ENCODE measurements around the gene NOS1.

The NOS1 gene

DNA sequence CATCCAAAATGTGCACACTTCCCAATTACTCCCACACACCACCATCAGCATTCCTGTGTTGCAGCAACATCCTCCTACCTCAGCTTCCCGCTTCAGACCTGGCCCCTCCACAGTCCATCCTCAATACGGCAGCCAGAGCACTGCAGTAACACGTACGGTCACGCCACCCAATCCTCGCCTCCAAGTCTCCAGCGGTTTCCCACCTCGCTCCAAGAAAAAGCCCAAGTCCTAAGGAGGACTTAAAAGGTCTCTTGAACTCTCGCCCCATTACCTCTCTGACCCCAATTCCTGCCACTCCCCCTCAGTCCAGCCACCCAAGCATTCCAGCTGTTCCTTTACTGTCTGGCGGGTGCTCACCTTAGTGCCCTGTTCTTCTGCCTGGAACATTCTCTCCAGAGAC, 183.1 kb downstream of the NOS1 start:
- no peak for DNase-seq (ENCODE audit: low read depth in 2 of 2)

DNA sequence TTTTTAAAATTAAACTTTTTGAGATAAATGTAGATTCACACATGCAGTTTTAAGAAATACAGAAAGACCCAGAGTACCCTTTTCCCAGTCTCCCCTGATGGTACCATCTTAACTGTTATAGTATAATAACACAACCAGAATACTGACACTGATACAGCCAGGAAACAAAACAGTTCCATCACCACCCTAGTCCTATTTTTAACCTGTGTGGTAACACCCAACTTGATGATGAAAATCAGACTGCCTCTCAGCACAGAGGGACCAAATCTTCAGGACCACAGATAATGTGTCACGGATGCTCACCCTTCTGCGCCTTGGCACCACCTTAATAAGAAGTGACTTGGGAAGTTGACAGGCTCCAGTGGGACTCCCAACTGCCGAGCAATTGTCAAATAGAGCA, 189.3 kb downstream of the NOS1 start:
- no peak for DNase-seq (ENCODE audit: low read depth in 2 of 2)

DNA sequence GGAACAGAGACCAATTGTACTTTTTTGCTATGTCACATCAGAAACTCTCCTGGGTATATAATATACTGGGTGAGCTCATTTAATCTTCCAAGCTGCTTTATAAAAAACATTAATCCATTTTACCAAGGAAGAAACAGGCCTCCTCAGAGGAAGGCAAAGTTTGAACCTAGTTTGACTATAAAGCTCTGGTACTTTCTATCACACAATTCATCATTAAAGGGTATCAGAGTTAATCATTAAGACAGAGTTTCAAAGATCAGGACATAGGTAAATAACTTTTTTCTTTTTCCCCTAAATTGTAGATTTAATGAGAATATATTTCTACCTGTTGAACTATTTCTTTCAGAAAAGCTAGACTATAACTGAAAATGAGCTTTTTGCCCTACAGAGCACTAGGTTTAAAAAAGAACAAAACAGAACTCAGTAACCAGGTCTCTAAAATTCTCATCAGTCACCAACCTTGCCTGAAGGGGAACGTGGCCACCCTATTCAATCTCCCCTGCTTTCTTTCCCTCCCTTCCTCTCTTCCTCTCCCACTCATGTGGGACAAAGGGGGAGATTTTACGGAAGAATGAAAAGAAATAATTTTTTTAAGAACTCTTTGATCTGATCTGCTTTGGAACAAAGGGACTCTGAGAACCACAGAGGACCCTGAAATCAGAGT, 189.8 kb downstream of the NOS1 start:
- no peak for DNase-seq (ENCODE audit: low read depth in 2 of 2)

- no peak for DNase-seq (ENCODE audit: low read depth in 2 of 2)
Observed at GRCh38 chr12:117169548-117169947, 191.9 kb downstream of the NOS1 start.

- no peak for DNase-seq (ENCODE audit: low read depth in 2 of 2)
Observed at GRCh38 chr12:117168976-117169375, 192.4 kb downstream of the NOS1 start.

DNA sequence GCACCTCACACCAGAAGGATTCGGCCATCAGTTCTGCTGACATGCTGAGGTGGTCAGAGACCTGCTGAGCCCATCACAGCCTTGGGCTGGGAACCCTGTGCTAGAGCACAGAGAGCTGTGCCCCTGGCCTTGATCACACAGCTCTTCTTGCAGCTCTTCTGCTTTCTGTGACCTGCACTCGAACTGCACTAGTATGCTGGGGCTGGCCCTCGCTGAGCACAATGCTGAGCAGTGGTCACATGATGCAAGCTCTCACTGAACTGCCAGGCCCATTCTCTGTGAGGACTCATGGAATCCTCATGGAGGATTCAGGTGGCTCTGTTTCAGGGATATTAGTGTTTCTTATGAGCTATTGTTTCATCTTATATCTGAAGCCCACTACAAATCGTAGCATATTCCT, 193.7 kb downstream of the NOS1 start:
- DNase-seq (ENCODE audit: low read depth in 2 of 2), result no peak

DNA sequence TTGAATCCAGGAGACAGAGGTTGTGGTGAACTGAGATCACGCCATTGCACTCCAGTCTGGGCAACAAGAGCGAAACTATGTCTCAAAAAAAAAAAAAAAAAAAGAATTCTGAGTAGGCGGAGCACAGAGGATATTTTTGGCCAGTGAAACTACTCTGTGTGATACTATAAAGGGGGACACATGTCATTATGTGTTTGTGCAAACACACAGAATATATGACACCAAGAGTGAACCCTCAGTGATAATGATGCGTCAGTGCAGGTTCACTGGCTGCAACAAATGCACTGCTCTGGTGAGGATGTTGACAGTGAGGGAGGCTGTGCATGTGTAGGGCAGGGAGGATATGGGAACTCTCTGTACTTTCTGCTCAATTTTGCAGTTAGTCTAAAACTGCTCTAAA, 195.3 kb downstream of the NOS1 start:
- no peak for DNase-seq (ENCODE audit: low read depth in 2 of 2)

- no peak for DNase-seq (ENCODE audit: low read depth in 2 of 2)
Observed at GRCh38 chr12:117165342-117165741, 196.1 kb downstream of the NOS1 start.

DNA sequence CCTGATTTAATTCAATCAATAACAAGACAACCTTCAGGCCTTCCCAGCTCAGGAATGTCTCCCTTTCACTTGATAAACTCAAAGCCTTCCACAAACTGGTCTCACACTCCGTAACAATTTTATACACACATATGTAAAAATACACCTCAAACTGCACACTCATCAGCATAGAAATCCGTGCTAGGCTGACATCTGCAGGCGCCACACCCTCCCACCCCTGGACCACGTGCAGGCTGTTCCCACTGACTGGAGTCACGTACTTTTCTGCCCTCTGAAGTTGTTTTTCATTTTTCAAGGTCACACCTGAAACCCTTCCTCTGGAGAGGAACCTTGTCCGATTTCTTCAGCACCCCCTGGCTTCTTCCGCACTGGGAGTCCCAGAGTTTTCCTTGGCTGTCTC, 198.8 kb downstream of the NOS1 start:
- DNase-seq (ENCODE audit: low read depth in 2 of 2), result no peak

- no peak for DNase-seq (ENCODE audit: low read depth in 2 of 2)
Observed at GRCh38 chr12:117162167-117162539, 199.3 kb downstream of the NOS1 start.

DNA sequence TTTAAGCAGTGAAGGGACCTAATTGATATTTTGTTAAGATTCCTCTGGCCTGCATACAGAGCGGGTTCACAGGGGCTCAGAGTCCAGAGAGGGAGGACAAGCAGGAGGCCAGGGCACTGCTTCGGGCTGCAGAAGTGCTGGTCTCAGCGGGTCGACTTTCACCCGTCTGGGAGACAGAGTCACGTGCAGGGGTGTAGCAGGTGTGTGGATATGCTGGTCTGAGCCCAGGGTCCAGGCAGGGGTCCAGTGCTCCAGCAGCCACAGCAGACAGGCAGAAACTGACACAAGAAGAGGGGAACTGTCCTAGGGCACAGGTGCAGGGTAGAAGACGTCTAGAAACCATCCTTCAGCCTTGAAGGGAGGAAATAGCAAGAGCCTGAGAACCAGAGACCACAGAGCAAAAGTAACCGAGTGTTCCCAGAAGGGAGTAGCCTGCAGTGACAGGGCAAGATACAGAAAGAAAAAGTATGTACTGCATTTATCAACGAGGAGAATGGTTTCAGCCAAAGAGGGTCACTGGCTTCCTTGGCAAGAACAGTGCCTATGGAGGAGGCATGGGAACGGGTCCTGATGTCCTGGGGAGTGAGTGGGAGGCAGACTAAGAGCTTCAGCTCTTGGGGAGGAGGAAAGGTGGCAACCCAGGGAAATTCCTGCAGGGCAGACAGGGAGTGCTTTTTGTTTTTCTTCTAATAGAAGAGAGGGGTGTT, 199.8 kb downstream of the NOS1 start:
- no peak for DNase-seq (ENCODE audit: low read depth in 2 of 2)

- no peak for DNase-seq (ENCODE audit: low read depth in 2 of 2)
Observed at GRCh38 chr12:117159674-117160073, 201.8 kb downstream of the NOS1 start.

DNA sequence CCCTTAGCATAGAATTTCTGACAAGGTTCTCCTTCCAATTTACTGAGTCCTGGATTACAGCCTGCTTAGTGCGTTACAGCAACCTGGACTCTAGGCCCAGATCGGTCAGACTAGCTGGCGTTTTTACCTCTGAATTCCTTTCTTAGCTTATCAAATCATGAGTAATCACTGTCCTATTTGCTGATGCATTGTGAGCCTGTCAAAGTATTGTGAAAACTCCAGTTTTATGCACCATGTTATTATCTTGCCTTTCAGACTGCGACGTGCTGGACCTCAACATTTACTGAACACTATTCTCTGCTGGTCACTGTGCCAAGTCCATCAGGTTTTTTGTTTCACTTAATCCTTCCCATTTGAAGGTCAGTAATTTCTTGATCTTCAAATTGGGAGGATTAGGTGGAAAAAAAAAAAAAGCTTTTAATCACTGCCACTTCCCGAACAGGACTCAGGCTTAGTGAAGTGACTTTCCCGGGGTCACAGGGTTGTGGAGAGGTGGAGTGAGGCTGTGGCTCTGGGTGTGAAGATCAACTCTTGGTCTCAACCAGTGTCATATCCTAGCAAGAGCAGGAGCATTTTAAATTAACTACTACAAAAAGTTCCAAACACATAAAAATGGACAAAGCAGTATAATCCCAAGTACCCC, 202.4 kb downstream of the NOS1 start:
- no peak for DNase-seq (ENCODE audit: low read depth in 2 of 2)
